ENCODE measurements around the gene SNX13. TPM values are rescaled to one million over a fixed set of nuclear protein-coding genes. Genes with fewer than 3 reads are reported as not detected.

The SNX13 gene
- total RNA-seq, 2 donors from 2014 or later: 19.5 to 19.8 TPM

DNA sequence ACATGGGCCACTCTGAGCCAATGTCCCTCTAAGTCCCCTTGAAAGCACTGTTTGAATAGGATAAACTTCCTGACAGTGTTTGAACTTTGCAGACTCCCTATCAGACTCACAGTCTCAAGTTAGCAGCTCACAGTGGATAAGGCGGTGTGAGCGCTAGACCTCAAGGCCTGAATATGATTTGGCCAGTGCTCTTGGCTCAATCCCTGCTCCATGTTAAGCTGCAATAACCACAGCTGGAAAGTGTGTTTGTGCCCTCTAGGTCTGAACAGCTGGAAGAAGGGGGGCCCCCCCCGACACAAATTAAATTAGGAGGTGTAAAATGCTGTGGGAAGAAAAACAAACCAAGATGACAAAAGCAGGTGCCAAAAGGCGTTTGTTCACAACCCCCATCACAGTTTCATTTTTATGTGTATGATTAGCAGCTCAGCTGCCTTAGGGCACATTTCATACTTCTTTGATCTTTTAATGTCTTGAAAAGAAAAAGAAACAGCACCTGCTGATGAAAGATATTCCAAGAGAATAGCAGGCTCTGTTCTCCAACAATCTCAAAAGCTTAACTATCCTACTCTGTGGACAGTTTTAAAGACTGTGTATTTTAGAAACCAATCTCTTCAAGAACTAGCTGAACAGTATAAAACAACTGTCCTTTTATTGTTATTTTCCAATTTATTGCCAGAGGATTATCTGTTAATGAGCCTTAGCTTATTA lies 167.6 kb downstream of the SNX13 start:
- DNase-seq: no peak
- no peaks in the 10 kb centered on the region for H3K9me3 Mint-ChIP-seq
- H3K27me3 Mint-ChIP-seq (ENCODE audit: low read depth): peaks cover 6% of the 10 kb centered on the region
- H3K36me3 Mint-ChIP-seq (ENCODE audit: insufficient read depth in 2 of 2): no peaks in the 10 kb centered on the region
- H3K4me1 Mint-ChIP-seq (ENCODE audit: low read depth): peaks cover 18% of the 10 kb centered on the region
- ATAC-seq (replicated peaks in 1 of 2): peak; percentile 24 to 26
- H3K4me3 Mint-ChIP-seq: no peak overlapping the region
- no peak overlapping the region for H3K27ac Mint-ChIP-seq

DNA sequence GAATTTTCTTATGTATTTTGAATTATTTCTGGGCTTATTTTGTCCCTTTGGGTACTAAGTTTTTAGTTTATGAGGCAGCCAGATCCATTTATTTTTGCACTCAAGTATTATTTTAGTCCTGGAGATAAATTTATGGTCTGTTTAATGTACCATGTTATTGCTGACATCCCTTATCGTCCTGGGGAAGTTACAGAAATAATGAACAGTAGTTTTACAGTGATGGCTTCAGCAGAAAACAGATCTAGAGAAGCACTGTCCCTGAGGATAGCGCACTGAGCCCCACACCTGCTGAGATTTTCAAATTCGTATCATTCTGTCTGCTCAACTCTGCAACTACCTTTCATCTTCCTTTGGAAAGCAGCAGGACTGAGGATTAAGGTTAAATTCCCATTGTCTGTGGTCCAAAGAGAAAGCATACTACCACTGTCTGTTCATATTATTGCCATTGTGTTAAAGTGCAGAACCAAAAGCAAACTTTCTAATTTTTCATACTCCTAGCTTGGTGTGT lies 168.3 kb downstream of the SNX13 start:
- Mint-ChIP-seq H3K4me3 (no peak overlapping the region), H3K36me3 (ENCODE audit: insufficient read depth in 2 of 2) (no peaks in the 10 kb centered on the region), H3K9me3 (no peaks in the 10 kb centered on the region), H3K27me3 (ENCODE audit: low read depth) (peaks cover 6% of the 10 kb centered on the region), H3K4me1 (ENCODE audit: low read depth) (peaks cover 18% of the 10 kb centered on the region), H3K27ac (no peak overlapping the region)
- DNase-seq (no peak), ATAC-seq (replicated peaks in 1 of 2) (no peak)

DNA sequence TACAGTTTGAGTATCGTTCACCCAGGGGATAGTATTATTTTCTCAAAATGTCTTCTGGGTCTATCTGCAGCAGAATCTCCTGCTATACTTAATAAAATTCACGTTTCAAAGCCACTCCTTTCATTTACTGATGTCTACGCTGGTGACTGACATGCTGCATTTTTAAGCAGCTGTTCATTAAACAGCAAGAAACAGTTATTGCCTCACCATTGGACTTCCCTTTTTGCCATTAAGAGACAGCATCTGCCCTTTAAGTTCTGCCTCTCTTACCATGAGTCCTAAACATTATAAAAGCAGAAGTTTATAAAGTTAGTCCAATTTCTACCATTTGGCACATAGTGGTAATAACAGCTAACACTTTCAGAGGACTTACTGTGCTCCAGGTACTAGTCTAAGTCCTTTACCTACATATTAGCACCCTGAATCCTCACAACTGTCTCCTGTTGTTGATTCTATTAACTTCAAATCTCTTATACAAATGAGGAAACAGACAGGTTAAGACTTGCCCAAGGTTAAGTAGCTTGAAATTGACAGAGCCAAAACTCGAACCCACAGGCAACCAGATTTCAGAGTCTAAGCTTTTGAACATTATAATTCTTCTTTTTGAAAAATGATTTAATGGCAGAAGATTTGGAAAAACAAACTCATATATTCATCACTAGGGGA lies 169.5 kb downstream of the SNX13 start:
- no peak overlapping the region for H3K4me3 Mint-ChIP-seq
- no peaks in the 10 kb centered on the region for H3K9me3 Mint-ChIP-seq
- ATAC-seq (replicated peaks in 1 of 2): no peak
- H3K27ac Mint-ChIP-seq: no peak overlapping the region
- DNase-seq: no peak
- peaks cover 6% of the 10 kb centered on the region for H3K27me3 Mint-ChIP-seq (ENCODE audit: low read depth)
- peaks cover 18% of the 10 kb centered on the region for H3K4me1 Mint-ChIP-seq (ENCODE audit: low read depth)
- no peaks in the 10 kb centered on the region for H3K36me3 Mint-ChIP-seq (ENCODE audit: insufficient read depth in 2 of 2)

DNA sequence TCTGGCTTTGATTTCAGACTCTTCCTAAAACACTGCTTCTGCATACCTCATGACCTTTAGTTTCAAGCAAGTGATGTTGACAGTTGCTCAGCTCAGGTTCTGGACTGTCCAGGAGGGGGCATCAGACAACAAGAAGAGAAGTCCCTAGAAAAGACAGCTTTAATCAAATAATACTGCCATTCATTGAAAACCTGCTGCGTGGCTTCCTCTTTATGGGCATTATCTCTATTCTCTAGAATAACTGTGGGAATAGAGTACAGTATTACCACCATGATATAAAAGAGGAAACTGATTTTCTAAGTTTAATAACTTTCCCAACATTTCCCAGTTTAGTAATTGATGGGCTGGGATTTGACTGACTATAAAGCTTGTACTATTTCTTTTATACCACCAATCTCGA lies 170.4 kb downstream of the SNX13 start:
- H3K9me3 Mint-ChIP-seq: no peaks in the 10 kb centered on the region
- H3K27me3 Mint-ChIP-seq (ENCODE audit: low read depth): peaks cover 6% of the 10 kb centered on the region

DNA sequence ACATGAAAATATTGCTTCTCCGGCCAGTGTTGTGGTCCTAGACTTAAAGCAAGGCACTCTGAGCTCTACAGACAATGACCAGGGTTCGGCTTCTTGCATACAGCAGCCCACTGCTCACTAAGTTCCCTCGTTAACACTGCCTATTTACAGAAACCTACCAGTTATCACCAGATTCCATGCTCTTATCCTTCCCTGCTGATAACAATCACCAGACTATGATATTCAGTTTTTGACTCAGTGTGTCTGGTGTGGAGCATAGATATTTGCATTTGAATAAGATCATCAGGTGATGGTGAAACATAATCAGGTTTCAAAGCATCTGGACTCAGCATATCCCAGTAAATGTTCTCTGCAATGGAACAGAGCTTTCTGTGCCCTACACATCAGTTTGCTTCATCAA lies 182.3 kb downstream of the SNX13 start:
- Mint-ChIP-seq H3K4me1 (ENCODE audit: low read depth) (no peaks in the 10 kb centered on the region), H3K9me3 (peaks cover 2 to 3% of the 10 kb centered on the region in 2 donors), H3K4me3 (no peak overlapping the region), H3K36me3 (ENCODE audit: insufficient read depth in 2 of 2) (peaks cover 5 to 6% of the 10 kb centered on the region in 2 donors), H3K27me3 (ENCODE audit: low read depth) (no peaks in the 10 kb centered on the region), H3K27ac (no peak overlapping the region)
- no peak for DNase-seq
- ATAC-seq (replicated peaks in 1 of 2): no peak

More for the DNA sequence above, 170.4 kb downstream of the SNX13 start:
- H3K27ac Mint-ChIP-seq: no peak overlapping the region
- ATAC-seq (replicated peaks in 1 of 2) (peak; percentile 74 to 77), DNase-seq (peak; percentile 52 to 60)
- no peaks in the 10 kb centered on the region for H3K36me3 Mint-ChIP-seq (ENCODE audit: insufficient read depth in 2 of 2)
- H3K4me1 Mint-ChIP-seq (ENCODE audit: low read depth): peaks cover 18% of the 10 kb centered on the region
- H3K4me3 Mint-ChIP-seq: no peak overlapping the region

DNA sequence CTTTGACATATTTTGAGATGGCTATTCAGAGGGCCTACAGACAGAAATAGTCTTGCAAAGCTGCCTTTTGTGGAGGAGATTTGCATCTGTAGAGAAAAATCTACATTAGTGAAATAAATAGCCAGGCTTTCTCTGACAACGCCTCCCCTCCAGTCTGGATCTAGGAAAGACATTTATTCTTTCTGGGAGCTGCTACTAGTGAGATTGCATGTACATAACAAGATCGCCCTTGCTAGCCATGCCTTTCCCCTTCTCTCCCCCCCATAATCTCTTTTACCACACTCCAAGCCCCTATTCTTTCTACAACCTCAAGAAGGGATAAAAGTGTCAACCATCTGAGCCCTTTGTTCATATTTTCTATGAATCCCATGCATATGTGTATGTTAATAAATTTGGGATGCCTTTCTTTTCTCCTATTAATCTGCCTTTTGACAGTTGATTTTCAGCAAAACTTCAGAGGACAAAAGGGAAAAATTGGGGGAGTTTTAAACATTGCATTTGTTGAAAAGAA lies 194.2 kb downstream of the SNX13 start:
- Mint-ChIP-seq H3K27me3 (ENCODE audit: low read depth) (no peaks in the 10 kb centered on the region), H3K4me1 (ENCODE audit: low read depth) (no peaks in the 10 kb centered on the region), H3K4me3 (no peak overlapping the region), H3K27ac (no peak overlapping the region), H3K36me3 (ENCODE audit: insufficient read depth in 2 of 2) (no peaks in the 10 kb centered on the region), H3K9me3 (no peaks in the 10 kb centered on the region)
- ATAC-seq (replicated peaks in 1 of 2): no peak
- no peak for DNase-seq

DNA sequence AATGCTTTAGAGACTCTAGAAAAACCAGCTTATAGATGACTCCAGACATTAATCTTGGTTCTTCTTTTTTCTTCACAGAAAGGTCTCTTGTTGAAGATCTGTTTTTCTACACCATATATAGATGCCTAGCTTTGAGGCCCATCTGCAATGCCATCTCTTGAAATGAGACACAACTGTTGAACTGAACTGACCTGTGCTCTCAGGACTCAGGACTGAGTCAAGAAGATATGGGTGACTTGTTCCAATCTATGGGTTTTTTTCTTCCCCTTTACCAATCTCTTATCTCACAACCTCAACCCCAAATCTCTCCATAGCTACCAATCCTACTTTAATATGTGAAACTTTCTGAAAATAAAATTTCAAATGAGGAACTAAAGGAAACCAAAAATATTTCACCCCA lies 194.7 kb downstream of the SNX13 start:
- Mint-ChIP-seq H3K4me3 (no peak overlapping the region), H3K27ac (no peak overlapping the region), H3K9me3 (no peaks in the 10 kb centered on the region), H3K27me3 (ENCODE audit: low read depth) (no peaks in the 10 kb centered on the region), H3K4me1 (ENCODE audit: low read depth) (no peaks in the 10 kb centered on the region), H3K36me3 (ENCODE audit: insufficient read depth in 2 of 2) (no peaks in the 10 kb centered on the region)
- ATAC-seq (replicated peaks in 1 of 2): no peak
- DNase-seq: no peak

DNA sequence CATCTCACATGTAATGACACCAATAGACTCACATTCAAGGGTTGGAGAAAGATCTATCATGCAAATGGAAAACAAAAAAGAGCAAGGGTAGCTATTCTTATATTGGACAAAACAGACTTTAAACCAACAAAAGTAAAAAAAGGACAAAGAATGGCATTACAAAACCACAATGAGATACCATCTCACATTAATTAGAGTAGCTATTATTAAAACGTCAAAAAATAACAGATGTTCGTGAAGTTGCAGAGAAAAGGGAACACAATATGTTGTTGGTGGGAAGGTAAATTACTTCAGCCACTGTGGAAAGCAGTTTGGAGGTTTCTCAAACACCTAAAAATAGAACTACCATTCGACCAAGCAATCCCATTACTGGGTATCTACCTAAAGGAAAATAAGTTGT lies 197.0 kb downstream of the SNX13 start:
- DNase-seq (no peak), ATAC-seq (replicated peaks in 1 of 2) (no peak)
- Mint-ChIP-seq H3K4me1 (ENCODE audit: low read depth) (no peaks in the 10 kb centered on the region), H3K4me3 (no peak overlapping the region), H3K27me3 (ENCODE audit: low read depth) (no peaks in the 10 kb centered on the region), H3K9me3 (peaks cover 0 to 2% of the 10 kb centered on the region in 2 donors), H3K27ac (no peak overlapping the region), H3K36me3 (ENCODE audit: insufficient read depth in 2 of 2) (no peaks in the 10 kb centered on the region)

DNA sequence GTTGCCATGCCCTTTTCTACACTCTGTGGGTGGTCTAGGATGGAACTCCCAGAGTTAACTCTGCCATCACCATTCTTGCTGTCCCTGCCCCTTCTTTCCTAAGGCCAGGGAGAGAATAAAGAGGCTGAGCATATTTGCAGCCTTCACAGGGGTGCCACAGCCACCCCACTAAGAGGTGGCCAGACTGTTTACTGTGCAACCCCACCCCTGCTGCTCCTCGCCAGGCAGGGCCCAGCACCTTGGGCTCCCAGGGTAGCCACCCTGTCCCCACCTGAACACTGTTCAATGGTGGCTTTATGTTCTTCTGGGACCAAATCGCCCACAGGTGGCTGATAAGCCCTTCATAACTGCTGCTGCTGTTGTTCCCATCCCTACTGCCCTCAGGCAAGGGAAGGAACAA lies 198.9 kb downstream of the SNX13 start:
- DNase-seq (no peak), ATAC-seq (replicated peaks in 1 of 2) (no peak)
- Mint-ChIP-seq H3K9me3 (peaks cover 0 to 2% of the 10 kb centered on the region in 2 donors), H3K4me1 (ENCODE audit: low read depth) (no peaks in the 10 kb centered on the region), H3K27ac (no peak overlapping the region), H3K4me3 (no peak overlapping the region), H3K27me3 (ENCODE audit: low read depth) (no peaks in the 10 kb centered on the region), H3K36me3 (ENCODE audit: insufficient read depth in 2 of 2) (no peaks in the 10 kb centered on the region)

Other genes starting within 250 kb of the SNX13 start
- gene PRPS1L1, start 87.4 kb upstream of the SNX13 start, total RNA-seq: not detected